Endometrial microvascular endothelial cells (primary cell): ENCODE measurements around the gene SLC5A4. TPM values are rescaled to one million over a fixed set of nuclear protein-coding genes. Genes with fewer than 3 reads are reported as not detected.

Source experiments
- total RNA-seq: library from RNA; depleted of rRNA; stranded (reverse); fragments of >200 nt; gene quantifications from one replicate; pipeline ENCODE4 v1.2.3, GENCODE V29; 2015; ENCODE audit errors: inconsistent ontology term

The SLC5A4 gene
- total RNA-seq, 1 donor from 2014 or later, result under 0.01 TPM

Other genes with a start within 250 kb of the SLC5A4 start
- gene SLC5A1, start 212.1 kb downstream of the SLC5A4 start, total RNA-seq, result not detected
- gene C22orf42, start 96.0 kb downstream of the SLC5A4 start, total RNA-seq, result not detected
- gene RFPL2, start 50.3 kb downstream of the SLC5A4 start, total RNA-seq, result not detected
- not detected for gene RFPL3, start 102.5 kb upstream of the SLC5A4 start, total RNA-seq
- gene RTCB, start 156.9 kb upstream of the SLC5A4 start, total RNA-seq, result 171 TPM
- not detected for gene BPIFC, start 209.1 kb upstream of the SLC5A4 start, total RNA-seq
- 102 TPM for gene FBXO7, start 219.5 kb upstream of the SLC5A4 start, total RNA-seq